Measurements from ENCODE around the gene ABCA7. TPM values are rescaled to one million over a fixed set of nuclear protein-coding genes. Genes with fewer than 3 reads are reported as not detected.

ABCA7 gene
- total and polyA plus RNA-seq, 2 of the 8 experiments (the other 6 are each of a cell fraction or from before 2014, with no cell fraction given): 10.4 to 25.6 TPM

DNA sequence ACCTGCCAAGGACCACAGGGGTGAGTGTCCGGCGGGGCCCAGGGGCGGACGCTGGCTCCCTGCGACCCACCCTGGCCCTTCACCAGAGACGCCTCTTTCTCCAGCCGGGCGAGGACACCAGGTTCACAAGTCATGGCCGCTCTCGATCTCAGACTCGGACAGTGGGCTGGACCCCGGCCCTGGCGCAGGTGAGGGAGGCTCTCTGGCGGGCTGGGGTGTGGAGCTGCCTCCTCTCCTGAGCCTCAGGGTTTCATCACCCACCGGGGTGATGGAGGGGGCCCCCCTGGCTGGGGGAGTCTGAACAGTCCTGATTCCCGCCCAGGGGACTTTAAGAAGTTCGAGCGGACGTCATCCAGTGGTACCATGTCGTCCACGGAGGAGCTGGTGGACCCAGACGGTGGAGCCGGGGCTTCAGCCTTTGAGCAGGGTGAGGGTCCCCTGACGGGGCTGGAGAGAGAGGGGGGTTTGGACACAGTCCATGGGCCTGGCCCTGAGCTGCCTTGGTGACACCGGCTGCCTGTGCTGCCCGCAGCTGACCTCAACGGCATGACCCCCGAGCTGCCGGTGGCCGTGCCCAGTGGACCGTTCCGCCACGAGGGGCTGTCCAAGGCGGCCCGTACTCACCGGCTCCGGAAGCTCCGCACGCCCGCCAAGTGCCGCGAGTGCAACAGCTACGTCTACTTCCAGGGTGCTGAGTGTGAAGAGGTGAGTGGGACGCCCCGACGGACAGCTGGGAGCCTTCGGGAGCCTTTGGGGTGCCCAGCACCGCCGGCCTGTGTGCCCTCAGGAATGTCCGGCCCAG, 40.7 kb downstream of the ABCA7 start (continued):
- TF ChIP-seq, protein P1, sequence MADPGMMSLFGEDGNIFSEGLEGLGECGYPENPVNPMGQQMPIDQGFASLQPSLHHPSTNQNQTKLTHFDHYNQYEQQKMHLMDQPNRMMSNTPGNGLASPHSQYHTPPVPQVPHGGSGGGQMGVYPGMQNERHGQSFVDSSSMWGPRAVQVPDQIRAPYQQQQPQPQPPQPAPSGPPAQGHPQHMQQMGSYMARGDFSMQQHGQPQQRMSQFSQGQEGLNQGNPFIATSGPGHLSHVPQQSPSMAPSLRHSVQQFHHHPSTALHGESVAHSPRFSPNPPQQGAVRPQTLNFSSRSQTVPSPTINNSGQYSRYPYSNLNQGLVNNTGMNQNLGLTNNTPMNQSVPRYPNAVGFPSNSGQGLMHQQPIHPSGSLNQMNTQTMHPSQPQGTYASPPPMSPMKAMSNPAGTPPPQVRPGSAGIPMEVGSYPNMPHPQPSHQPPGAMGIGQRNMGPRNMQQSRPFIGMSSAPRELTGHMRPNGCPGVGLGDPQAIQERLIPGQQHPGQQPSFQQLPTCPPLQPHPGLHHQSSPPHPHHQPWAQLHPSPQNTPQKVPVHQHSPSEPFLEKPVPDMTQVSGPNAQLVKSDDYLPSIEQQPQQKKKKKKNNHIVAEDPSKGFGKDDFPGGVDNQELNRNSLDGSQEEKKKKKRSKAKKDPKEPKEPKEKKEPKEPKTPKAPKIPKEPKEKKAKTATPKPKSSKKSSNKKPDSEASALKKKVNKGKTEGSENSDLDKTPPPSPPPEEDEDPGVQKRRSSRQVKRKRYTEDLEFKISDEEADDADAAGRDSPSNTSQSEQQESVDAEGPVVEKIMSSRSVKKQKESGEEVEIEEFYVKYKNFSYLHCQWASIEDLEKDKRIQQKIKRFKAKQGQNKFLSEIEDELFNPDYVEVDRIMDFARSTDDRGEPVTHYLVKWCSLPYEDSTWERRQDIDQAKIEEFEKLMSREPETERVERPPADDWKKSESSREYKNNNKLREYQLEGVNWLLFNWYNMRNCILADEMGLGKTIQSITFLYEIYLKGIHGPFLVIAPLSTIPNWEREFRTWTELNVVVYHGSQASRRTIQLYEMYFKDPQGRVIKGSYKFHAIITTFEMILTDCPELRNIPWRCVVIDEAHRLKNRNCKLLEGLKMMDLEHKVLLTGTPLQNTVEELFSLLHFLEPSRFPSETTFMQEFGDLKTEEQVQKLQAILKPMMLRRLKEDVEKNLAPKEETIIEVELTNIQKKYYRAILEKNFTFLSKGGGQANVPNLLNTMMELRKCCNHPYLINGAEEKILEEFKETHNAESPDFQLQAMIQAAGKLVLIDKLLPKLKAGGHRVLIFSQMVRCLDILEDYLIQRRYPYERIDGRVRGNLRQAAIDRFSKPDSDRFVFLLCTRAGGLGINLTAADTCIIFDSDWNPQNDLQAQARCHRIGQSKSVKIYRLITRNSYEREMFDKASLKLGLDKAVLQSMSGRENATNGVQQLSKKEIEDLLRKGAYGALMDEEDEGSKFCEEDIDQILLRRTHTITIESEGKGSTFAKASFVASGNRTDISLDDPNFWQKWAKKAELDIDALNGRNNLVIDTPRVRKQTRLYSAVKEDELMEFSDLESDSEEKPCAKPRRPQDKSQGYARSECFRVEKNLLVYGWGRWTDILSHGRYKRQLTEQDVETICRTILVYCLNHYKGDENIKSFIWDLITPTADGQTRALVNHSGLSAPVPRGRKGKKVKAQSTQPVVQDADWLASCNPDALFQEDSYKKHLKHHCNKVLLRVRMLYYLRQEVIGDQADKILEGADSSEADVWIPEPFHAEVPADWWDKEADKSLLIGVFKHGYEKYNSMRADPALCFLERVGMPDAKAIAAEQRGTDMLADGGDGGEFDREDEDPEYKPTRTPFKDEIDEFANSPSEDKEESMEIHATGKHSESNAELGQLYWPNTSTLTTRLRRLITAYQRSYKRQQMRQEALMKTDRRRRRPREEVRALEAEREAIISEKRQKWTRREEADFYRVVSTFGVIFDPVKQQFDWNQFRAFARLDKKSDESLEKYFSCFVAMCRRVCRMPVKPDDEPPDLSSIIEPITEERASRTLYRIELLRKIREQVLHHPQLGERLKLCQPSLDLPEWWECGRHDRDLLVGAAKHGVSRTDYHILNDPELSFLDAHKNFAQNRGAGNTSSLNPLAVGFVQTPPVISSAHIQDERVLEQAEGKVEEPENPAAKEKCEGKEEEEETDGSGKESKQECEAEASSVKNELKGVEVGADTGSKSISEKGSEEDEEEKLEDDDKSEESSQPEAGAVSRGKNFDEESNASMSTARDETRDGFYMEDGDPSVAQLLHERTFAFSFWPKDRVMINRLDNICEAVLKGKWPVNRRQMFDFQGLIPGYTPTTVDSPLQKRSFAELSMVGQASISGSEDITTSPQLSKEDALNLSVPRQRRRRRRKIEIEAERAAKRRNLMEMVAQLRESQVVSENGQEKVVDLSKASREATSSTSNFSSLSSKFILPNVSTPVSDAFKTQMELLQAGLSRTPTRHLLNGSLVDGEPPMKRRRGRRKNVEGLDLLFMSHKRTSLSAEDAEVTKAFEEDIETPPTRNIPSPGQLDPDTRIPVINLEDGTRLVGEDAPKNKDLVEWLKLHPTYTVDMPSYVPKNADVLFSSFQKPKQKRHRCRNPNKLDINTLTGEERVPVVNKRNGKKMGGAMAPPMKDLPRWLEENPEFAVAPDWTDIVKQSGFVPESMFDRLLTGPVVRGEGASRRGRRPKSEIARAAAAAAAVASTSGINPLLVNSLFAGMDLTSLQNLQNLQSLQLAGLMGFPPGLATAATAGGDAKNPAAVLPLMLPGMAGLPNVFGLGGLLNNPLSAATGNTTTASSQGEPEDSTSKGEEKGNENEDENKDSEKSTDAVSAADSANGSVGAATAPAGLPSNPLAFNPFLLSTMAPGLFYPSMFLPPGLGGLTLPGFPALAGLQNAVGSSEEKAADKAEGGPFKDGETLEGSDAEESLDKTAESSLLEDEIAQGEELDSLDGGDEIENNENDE (IDR thresholded peaks at IDR 0.05; ENCODE audit: insufficient replicate concordance, low read length): no peak
- TF ChIP-seq SP2 (IDR thresholded peaks at IDR 0.05; ENCODE audit: low read length): no peak
- TF ChIP-seq YY1 (IDR thresholded peaks at IDR 0.05; ENCODE audit: low read depth, low read length): no peak
- no peak for TF ChIP-seq TEAD4 (IDR thresholded peaks at IDR 0.05; ENCODE audit: low read depth, low read length)
- no peak for TF ChIP-seq SIN3A (conservative IDR thresholded peaks at IDR 0.05 in 1 of 2, IDR thresholded peaks at IDR 0.05 in 1 of 2; ENCODE audit: low read depth in 1 of 2, low read length in 2 of 2)
- no peak for TF ChIP-seq KDM1A (IDR thresholded peaks at IDR 0.05; ENCODE audit: borderline replicate concordance, low read length)
- TF ChIP-seq TAF1 (IDR thresholded peaks at IDR 0.05; ENCODE audit: low read depth, low read length): no peak
- TF ChIP-seq TBP (IDR thresholded peaks at IDR 0.05; ENCODE audit: low read depth, low read length): no peak
- TF ChIP-seq NRF1 (IDR thresholded peaks at IDR 0.05; ENCODE audit: low read depth, low read length): no peak
- no peak for TF ChIP-seq SAP30 (IDR thresholded peaks at IDR 0.05; ENCODE audit: insufficient read depth, insufficient replicate concordance, low read length)
- no peak for TF ChIP-seq EGR1 (IDR thresholded peaks at IDR 0.05; ENCODE audit: borderline replicate concordance, low read depth, low read length)
